Activated CD8-positive, alpha-beta memory T cell treated with anti-CD3 and anti-CD28 coated beads, Interleukin-2, amount 50 U/mL, for 1 hour (primary cell): ENCODE results near the gene ADGRB2.

Experiments
- DNase-seq: peaks from one replicate; pipeline ENCODE4 v3.0.0-alpha.2; 2020; ENCODE audit errors: extremely low read depth

The ADGRB2 gene

DNA sequence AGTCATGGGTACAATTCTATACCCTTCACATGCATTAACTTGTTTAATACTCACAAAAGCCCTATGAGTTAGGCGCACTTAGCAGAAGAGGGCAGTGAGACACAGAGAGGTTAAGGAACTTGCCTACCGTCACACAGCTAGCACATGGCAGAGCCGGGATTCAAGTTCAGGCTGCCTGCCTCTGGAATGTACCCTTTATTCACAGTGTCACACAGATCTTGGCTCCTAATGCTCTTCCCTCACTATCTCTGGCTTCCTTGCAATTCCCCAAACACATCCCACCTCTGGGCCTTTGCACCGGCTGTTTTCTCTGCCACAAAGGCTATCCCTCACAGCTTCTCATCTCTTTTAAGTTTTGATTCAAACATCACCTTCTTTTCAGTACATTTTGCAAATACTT lies 85.5 kb downstream of the ADGRB2 start:
- no peak for DNase-seq

DNA sequence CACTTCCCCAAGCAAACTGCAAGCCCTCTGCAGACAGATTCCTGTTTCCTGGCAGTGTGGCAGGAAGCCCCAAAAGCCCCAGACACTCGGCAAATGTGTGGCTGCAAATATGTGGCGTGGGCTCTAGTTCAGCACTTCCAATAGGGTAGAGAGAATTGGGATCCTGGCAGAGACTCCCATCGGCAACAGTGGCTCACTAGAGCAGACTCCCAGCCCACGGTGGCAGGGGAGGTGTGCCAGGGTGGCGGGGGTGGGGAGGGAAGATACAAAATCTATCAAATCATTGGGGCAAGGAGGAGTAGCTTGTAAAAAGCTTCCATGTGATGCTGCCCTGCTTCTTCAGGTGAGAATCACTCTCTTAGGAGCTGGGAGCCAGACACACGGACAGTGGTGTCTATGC lies 86.2 kb downstream of the ADGRB2 start:
- DNase-seq, result no peak

DNA sequence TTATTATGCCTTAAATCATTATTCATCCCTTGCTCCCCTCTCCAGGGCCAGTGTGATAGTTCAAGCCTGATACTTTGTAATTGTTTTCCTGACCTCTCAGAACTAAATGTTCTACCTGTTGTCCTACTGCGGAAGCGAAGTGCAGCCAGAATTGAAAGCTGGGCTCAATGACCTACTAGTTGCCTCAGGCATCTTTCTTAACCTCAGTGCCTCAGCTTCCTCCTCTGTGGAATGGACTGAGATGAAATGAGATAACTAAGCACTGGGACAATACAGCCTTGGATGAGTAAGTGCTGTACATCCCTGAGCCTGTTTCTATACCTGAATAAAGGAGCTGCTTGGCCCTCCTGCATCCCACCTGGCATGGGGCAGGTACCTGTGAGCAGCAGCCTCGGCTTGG lies 86.7 kb downstream of the ADGRB2 start:
- DNase-seq, result no peak
